T-helper 1 cell treated with Interleukin-12 subunit alpha and Interleukin-12 subunit beta and Interleukin-4 antibody, amounts not matched to agents 30 μg/mL and 1 μg/mL, for 36 hours (primary cell): ENCODE results near the gene NPAS2.

Source experiments
- H3K27ac Mint-ChIP-seq: one replicate; pipeline ENCODE4 v1.8.0; 2021; ENCODE audit warnings: mild to moderate bottlenecking, mixed read lengths
- H3K27me3 Mint-ChIP-seq: one replicate; pipeline ENCODE4 v1.8.0; 2021; ENCODE audit warnings: low read depth, mixed read lengths
- H3K36me3 Mint-ChIP-seq: one replicate; pipeline ENCODE4 v1.8.0; 2021; ENCODE audit warnings: low read depth, mixed read lengths
- H3K4me1 Mint-ChIP-seq: one replicate; pipeline ENCODE4 v1.8.0; 2021; ENCODE audit warnings: low read depth, mixed read lengths
- H3K4me3 Mint-ChIP-seq: one replicate; pipeline ENCODE4 v1.8.0; 2021; ENCODE audit warnings: mild to moderate bottlenecking, moderate library complexity, mixed read lengths
- H3K9me3 Mint-ChIP-seq: one replicate; pipeline ENCODE4 v1.8.0; 2021; ENCODE audit warnings: mixed read lengths

Gene NPAS2

DNA sequence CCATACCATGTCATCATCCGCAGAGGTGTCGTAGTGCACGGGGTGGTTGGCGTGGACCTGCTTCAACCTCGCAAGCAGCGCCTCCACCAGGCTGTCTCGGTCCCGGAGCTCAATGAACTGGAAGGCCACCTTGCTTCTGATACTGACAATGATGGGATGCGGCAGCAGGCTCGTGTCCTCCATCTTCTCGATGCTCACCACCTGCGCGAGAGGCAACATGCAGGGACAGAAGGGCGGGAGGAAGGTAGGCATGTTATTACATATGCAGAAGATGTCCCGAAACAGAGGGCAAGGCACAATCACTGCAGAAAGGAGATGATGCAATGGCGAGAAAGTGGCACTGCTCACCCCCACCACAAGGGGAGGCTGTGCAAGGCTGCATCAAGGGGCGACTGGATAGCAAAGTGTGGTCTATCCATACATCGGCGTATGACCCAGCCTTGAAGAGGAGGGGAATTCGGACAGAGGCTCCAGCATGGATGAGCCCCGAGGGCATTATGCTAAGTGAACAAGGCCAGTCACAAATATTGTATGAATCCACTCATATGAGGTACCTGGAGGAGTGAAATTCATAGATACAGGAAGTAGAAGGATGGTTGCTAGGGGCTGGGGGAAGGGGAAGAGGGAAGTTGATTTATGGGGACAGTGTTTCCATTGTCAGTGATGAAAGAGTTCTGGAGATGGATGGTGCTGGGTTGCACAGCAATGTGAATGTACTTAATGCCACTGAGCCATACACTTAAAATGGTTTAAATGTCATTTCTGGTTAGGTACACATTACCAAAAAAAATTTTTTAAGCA is 218.7 kb downstream of the NPAS2 start:
- no peak overlapping the region for H3K27ac Mint-ChIP-seq
- no peaks in the 10 kb centered on the region for H3K9me3 Mint-ChIP-seq
- H3K4me3 Mint-ChIP-seq = no peak overlapping the region
- no peaks in the 10 kb centered on the region for H3K36me3 Mint-ChIP-seq
- H3K27me3 Mint-ChIP-seq = no peaks in the 10 kb centered on the region
- no peaks in the 10 kb centered on the region for H3K4me1 Mint-ChIP-seq

DNA sequence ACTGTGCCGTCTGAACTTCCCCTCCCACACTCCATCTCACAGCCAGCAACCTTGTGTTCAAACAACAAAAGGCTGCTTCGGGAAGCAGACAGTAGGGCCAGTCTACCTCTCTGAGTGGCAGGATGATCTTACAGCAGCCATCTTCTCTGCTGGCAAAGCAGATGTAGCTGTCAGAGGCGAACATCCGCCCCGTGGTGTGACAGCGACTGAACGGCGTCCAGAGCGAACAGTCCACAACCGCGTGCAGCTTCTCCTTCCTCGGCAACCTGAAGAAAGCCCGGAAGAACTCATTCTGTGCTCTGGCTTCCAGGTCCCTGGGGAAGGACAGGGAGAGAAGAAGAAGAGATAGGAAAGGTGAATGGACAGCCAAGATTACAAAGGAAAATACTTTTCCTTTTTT is 220.1 kb downstream of the NPAS2 start:
- Mint-ChIP-seq H3K27ac (no peak overlapping the region), H3K36me3 (no peaks in the 10 kb centered on the region), H3K27me3 (no peaks in the 10 kb centered on the region), H3K4me1 (no peaks in the 10 kb centered on the region), H3K9me3 (no peaks in the 10 kb centered on the region), H3K4me3 (no peak overlapping the region)

DNA sequence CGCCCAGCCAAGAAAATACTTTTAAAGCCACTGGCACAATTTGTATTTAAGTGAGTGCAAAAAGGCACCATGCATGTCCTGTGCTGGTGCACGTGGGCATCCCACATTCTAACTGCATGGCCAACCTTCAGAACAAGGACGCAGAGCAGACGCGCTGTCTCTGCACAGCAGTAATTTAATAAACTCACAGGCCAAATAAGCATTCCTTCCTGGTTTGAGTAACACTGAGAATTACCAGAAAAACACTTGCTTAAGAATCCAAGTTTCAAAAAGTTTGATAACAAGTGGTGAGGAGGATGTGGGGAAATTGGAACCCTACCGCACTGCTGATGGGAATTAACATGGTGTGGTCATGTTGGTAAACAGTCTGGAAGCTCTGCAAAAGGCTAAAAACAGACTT is 220.8 kb downstream of the NPAS2 start:
- no peaks in the 10 kb centered on the region for H3K27me3 Mint-ChIP-seq
- H3K27ac Mint-ChIP-seq = no peak overlapping the region
- H3K9me3 Mint-ChIP-seq = no peaks in the 10 kb centered on the region
- no peak overlapping the region for H3K4me3 Mint-ChIP-seq
- H3K36me3 Mint-ChIP-seq = no peaks in the 10 kb centered on the region
- H3K4me1 Mint-ChIP-seq = no peaks in the 10 kb centered on the region

GRCh38 chr2:101041413-101041812 is 221.5 kb downstream of the NPAS2 start:
- Mint-ChIP-seq H3K4me3 (no peak overlapping the region), H3K27ac (no peak overlapping the region), H3K27me3 (no peaks in the 10 kb centered on the region), H3K36me3 (no peaks in the 10 kb centered on the region), H3K4me1 (no peaks in the 10 kb centered on the region), H3K9me3 (no peaks in the 10 kb centered on the region)

GRCh38 chr2:101045330-101045729 is 225.4 kb downstream of the NPAS2 start:
- no peak overlapping the region for H3K4me3 Mint-ChIP-seq
- H3K4me1 Mint-ChIP-seq = no peaks in the 10 kb centered on the region
- H3K27ac Mint-ChIP-seq = no peak overlapping the region
- H3K9me3 Mint-ChIP-seq = no peaks in the 10 kb centered on the region
- no peaks in the 10 kb centered on the region for H3K27me3 Mint-ChIP-seq
- no peaks in the 10 kb centered on the region for H3K36me3 Mint-ChIP-seq
